ENCODE measurements around the gene XYLT1. TPM values are rescaled to one million over a fixed set of nuclear protein-coding genes. Genes with fewer than 3 reads are reported as not detected.
A peak's percentile ranks its signal among the peaks of the same experiment; 100 is the strongest.

Gene XYLT1
- total RNA-seq, 2 donors from 2014 or later = 6.0 to 15.2 TPM

- no peaks in the 10 kb centered on the region for H3K27me3 ChIP-seq
- H3K4me3 ChIP-seq = no peak overlapping the region
- no peaks in the 10 kb centered on the region for H3K9me3 ChIP-seq
- H3K36me3 ChIP-seq (replicated peaks in 1 of 2; ENCODE audit: insufficient read depth in 1 of 2, low read depth in 2 of 2) = no peaks in the 10 kb centered on the region
- no peak overlapping the region for H3K27ac ChIP-seq
- DNase-seq (no peak), ATAC-seq (no peak)
- no peaks in the 10 kb centered on the region for H3K4me1 ChIP-seq
- intact Hi-C loops (cut with DNase I) = no loop called here
- TF ChIP-seq, protein P1, sequence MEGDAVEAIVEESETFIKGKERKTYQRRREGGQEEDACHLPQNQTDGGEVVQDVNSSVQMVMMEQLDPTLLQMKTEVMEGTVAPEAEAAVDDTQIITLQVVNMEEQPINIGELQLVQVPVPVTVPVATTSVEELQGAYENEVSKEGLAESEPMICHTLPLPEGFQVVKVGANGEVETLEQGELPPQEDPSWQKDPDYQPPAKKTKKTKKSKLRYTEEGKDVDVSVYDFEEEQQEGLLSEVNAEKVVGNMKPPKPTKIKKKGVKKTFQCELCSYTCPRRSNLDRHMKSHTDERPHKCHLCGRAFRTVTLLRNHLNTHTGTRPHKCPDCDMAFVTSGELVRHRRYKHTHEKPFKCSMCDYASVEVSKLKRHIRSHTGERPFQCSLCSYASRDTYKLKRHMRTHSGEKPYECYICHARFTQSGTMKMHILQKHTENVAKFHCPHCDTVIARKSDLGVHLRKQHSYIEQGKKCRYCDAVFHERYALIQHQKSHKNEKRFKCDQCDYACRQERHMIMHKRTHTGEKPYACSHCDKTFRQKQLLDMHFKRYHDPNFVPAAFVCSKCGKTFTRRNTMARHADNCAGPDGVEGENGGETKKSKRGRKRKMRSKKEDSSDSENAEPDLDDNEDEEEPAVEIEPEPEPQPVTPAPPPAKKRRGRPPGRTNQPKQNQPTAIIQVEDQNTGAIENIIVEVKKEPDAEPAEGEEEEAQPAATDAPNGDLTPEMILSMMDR (IDR thresholded peaks at IDR 0.05) = no peak
- no peak for TF ChIP-seq POLR2A (IDR thresholded peaks at IDR 0.05)
- 82 to 90% methylated on average over 7 of the region's 7 CpGs for WGBS, 2 donors
Observed at GRCh38 chr16:17450291-17450690, 20.5 kb downstream of the XYLT1 start.

DNA sequence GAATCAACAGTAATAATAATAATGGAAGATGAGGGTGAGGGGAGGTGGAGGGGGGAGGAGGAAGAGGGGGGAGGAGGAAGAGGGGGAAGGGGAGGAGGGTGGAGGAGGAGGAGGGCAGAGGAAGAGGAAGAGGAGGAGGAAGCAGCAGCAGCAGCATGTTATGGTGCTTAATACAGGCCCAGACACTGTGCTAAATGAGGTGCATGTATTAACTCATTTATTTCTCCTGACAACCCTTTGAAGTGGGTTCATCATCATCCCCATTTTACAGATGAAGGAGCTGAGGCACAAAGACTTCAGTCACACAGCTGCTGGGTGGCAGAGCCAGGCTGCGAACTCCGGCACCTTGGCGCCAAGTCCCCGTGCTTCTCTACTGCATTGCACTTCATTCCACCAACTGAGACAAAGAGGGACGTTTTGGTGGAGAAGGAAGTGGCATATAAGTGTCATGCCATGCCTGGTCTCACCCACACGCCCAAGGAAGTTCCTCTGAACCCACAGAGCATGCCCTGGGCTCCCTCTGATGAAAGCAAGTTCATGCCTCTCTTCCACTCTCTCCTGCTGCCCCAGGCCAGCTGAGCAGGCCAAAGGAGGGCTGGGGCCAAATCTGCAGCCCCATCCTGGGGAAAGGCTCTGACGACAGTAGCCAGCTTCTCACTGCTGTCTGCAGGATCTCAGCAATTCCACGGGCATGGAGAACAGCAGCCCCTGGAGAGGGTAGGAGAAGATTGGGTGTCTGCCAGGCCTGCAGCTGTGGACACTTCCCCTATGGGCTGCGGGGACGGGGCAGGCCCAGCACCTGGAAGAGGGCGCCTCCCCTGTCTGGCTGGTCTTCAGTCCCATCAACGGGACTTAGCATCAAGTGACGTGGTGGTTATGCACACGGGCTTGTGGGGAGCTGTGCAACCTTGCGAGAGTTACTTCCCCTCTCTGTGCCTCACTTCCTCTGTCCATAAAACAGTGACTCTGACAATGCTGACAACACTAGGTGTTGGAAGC lies 21.8 kb downstream of the XYLT1 start:
- intact Hi-C loops (cut with DNase I) = no loop called here
- no peaks in the 10 kb centered on the region for H3K4me1 ChIP-seq
- WGBS, 2 donors = 46 to 75% methylated on average over 11 to 15 of the region's 15 CpGs
- no peak overlapping the region for H3K4me3 ChIP-seq
- peak in 3 of 4 donors; percentile 48 to 67 (median 58) for DNase-seq
- H3K9me3 ChIP-seq = no peaks in the 10 kb centered on the region
- TF ChIP-seq POLR2A (IDR thresholded peaks at IDR 0.05) = no peak
- TF ChIP-seq, protein P1 (IDR thresholded peaks at IDR 0.05) = peak in 1 of 7 experiments; percentile 12
- peak overlapping the region in 1 of 4 donors; percentile 47 for H3K27ac ChIP-seq
- H3K27me3 ChIP-seq = no peaks in the 10 kb centered on the region
- no peaks in the 10 kb centered on the region for H3K36me3 ChIP-seq (replicated peaks in 1 of 2; ENCODE audit: insufficient read depth in 1 of 2, low read depth in 2 of 2)
- ATAC-seq = no peak

DNA sequence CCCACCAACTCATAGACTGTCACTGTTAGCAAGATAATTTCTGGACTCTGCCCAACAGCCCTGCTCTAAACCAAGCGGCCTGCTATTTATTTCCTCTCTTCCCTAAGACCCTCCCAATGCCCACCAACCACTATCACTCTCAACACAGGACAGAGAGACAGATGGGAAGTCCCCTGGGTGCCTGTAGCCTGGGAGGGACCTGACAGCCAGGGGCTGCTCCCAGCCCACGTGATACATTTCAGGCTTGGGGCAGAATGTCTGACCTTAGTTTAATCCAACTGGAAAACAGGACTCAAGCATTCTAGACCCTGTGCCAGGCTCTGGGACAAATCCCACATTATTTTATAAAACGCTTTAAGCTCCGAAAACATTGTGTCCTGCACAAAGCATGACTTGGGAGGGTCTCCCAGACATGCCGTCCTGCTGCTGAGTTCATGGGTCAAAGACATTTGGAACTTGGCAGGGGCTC lies 23.6 kb downstream of the XYLT1 start:
- no peaks in the 10 kb centered on the region for H3K9me3 ChIP-seq
- H3K4me1 ChIP-seq = no peaks in the 10 kb centered on the region
- no peak for DNase-seq
- intact Hi-C loops (cut with DNase I) = no loop called here
- no peak overlapping the region for H3K27ac ChIP-seq
- H3K27me3 ChIP-seq = no peaks in the 10 kb centered on the region
- no peak overlapping the region for H3K4me3 ChIP-seq
- no peak for TF ChIP-seq POLR2A (IDR thresholded peaks at IDR 0.05)
- TF ChIP-seq, protein P1 (IDR thresholded peaks at IDR 0.05) = no peak
- H3K36me3 ChIP-seq (replicated peaks in 1 of 2; ENCODE audit: insufficient read depth in 1 of 2, low read depth in 2 of 2) = no peaks in the 10 kb centered on the region
- whole genome bisulfite sequencing, 2 donors = 58 to 80% methylated on average over 5 of the region's 5 CpGs
- ATAC-seq = no peak

- no peak overlapping the region for H3K4me3 ChIP-seq
- no peak for ATAC-seq
- TF ChIP-seq, protein P1 (IDR thresholded peaks at IDR 0.05) = no peak
- TF ChIP-seq POLR2A (IDR thresholded peaks at IDR 0.05) = no peak
- no peak for DNase-seq
- no peaks in the 10 kb centered on the region for H3K36me3 ChIP-seq (replicated peaks in 1 of 2; ENCODE audit: insufficient read depth in 1 of 2, low read depth in 2 of 2)
- H3K9me3 ChIP-seq = no peaks in the 10 kb centered on the region
- WGBS, 2 donors = 55 to 58% methylated on average over 8 to 10 of the region's 10 CpGs
- no peaks in the 10 kb centered on the region for H3K27me3 ChIP-seq
- no peaks in the 10 kb centered on the region for H3K4me1 ChIP-seq
- intact Hi-C loops (cut with DNase I) = no loop called here
- no peak overlapping the region for H3K27ac ChIP-seq
Observed at GRCh38 chr16:17446661-17447060, 24.1 kb downstream of the XYLT1 start.
